ENCODE data around the gene RNF114. TPM values are rescaled to one million over a fixed set of nuclear protein-coding genes. Genes with fewer than 3 reads are reported as not detected.
"Not testable (repeated sequence)": the region's sequence is repeated elsewhere in the genome, so short reads cannot be mapped to it uniquely, and the experiment has no call there.

RNF114 gene
- total and polyA plus RNA-seq, 7 donors: 59.5 to 151 (median 121) TPM

GRCh38 chr20:49999329-49999728, 63.1 kb downstream of the RNF114 start:
- H3K27me3 ChIP-seq: no peaks in the 10 kb centered on the region
- no peak for DNase-seq
- H3K9me3 ChIP-seq: no peaks in the 10 kb centered on the region
- no peaks in the 10 kb centered on the region for H3K36me3 ChIP-seq
- 58 to 74% methylated on average over 7 of the region's 7 CpGs for WGBS, 2 donors
- no peaks in the 10 kb centered on the region for H3K4me1 ChIP-seq
- no peak for TF ChIP-seq EP300 (IDR thresholded peaks at IDR 0.05)
- TF ChIP-seq, protein P1, sequence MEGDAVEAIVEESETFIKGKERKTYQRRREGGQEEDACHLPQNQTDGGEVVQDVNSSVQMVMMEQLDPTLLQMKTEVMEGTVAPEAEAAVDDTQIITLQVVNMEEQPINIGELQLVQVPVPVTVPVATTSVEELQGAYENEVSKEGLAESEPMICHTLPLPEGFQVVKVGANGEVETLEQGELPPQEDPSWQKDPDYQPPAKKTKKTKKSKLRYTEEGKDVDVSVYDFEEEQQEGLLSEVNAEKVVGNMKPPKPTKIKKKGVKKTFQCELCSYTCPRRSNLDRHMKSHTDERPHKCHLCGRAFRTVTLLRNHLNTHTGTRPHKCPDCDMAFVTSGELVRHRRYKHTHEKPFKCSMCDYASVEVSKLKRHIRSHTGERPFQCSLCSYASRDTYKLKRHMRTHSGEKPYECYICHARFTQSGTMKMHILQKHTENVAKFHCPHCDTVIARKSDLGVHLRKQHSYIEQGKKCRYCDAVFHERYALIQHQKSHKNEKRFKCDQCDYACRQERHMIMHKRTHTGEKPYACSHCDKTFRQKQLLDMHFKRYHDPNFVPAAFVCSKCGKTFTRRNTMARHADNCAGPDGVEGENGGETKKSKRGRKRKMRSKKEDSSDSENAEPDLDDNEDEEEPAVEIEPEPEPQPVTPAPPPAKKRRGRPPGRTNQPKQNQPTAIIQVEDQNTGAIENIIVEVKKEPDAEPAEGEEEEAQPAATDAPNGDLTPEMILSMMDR (IDR thresholded peaks at IDR 0.05): no peak
- TF ChIP-seq POLR2AphosphoS5 (IDR thresholded peaks at IDR 0.05): no peak
- no peak for TF ChIP-seq POLR2A (IDR thresholded peaks at IDR 0.05)
- no peak overlapping the region for H3K4me3 ChIP-seq
- H3K27ac ChIP-seq: no peak overlapping the region
- intact Hi-C loops (cut with DNase I): no loop called here

- H3K9me3 ChIP-seq; H3K27me3 ChIP-seq; H3K27ac ChIP-seq; H3K4me3 ChIP-seq; H3K4me1 ChIP-seq; DNase-seq; intact Hi-C loops (cut with DNase I); H3K36me3 ChIP-seq: not testable (repeated sequence)
- 59 to 77% methylated on average over 14 of the region's 14 CpGs for whole genome bisulfite sequencing, 2 donors
Measured at GRCh38 chr20:50000548-50001222, 64.5 kb downstream of the RNF114 start.

DNA sequence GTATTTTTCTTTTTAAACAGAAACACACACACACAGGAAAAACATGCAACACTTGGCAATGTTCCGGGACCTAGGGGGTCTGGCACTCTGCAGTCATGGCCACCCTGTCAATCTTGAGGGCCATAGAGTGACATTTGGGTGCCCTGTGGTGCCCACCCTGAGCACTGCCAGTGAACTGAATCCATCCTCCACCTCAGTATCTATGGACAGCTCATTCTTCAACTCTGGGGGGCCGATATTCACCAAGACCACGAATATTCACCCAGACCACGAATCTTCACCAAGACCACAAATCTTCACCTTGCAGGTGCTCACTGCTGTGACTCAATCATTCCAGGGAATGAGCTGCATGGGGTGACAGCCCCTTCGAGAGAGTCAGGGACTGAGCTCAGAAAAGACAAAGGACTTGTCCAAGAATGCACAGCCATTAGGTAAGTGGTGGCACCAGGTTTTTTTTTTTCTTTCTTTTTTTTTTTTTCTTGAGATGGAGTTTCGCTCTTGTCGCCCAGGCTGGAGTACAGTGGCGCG, 65.7 kb downstream of the RNF114 start:
- TF ChIP-seq POLR2A (IDR thresholded peaks at IDR 0.05) (no peak), EP300 (IDR thresholded peaks at IDR 0.05) (no peak), POLR2AphosphoS5 (IDR thresholded peaks at IDR 0.05) (no peak)
- TF ChIP-seq, protein P1 (IDR thresholded peaks at IDR 0.05): no peak
- no peaks in the 10 kb centered on the region for H3K9me3 ChIP-seq
- H3K27ac ChIP-seq: no peak overlapping the region
- no peaks in the 10 kb centered on the region for H3K4me1 ChIP-seq
- H3K27me3 ChIP-seq: no peaks in the 10 kb centered on the region
- WGBS, 2 donors: 87 to 90% methylated on average over 9 of the region's 9 CpGs
- DNase-seq: no peak
- no peak overlapping the region for H3K4me3 ChIP-seq
- H3K36me3 ChIP-seq: no peaks in the 10 kb centered on the region
- intact Hi-C loops (cut with DNase I): no loop called here

DNA sequence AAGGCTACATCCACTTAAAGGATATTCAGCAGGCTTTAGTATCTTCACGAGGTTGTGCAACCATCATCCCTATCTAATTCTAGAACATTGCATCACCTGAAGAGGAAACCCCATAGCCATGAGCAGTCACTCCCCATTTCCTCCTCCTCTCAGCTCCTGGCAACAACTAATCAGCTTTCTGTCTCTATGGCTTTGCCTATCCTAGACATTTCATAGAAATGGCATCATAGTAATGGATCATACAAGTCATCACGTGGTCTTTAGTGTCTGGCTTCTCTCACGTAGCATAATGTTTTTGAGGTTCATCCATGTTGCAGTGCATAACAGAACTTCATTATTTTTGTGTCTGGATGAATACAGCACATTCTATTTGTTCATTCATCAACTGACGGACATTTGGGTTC, 67.1 kb downstream of the RNF114 start:
- intact Hi-C loops (cut with DNase I): no loop called here
- 65 to 75% methylated on average over 4 of the region's 4 CpGs for WGBS, 2 donors
- H3K4me3 ChIP-seq: no peak overlapping the region
- no peak for DNase-seq
- H3K4me1 ChIP-seq: no peaks in the 10 kb centered on the region
- no peaks in the 10 kb centered on the region for H3K36me3 ChIP-seq
- H3K27ac ChIP-seq: no peak overlapping the region
- H3K9me3 ChIP-seq: no peaks in the 10 kb centered on the region
- no peaks in the 10 kb centered on the region for H3K27me3 ChIP-seq
- TF ChIP-seq, protein P1 (IDR thresholded peaks at IDR 0.05): no peak
- TF ChIP-seq POLR2AphosphoS5 (IDR thresholded peaks at IDR 0.05): peak in 1 of 4 donors; percentile 46

Small RNA genes lying within 50 kb of the gene (small RNA-seq; reads per million reads assigned to genes)
- 0 reads per million in 3 donors for gene RF00017
- 0 reads per million in 3 donors for gene RF00019
- gene RNU6-147P: 0 reads per million in 3 donors

Other genes with a start within 250 kb of the RNF114 start
- gene B4GALT5, start 222.5 kb upstream of the RNF114 start, total RNA-seq: 10 to 100 TPM; 17.4 to 33.4 (median 21.5) TPM
- 10 to 100 TPM; 17.1 to 46.0 (median 17.4) TPM for gene B4GALT5, start 222.5 kb upstream of the RNF114 start, polyA plus RNA-seq
- 1 to 10 TPM; 4.9 to 8.7 (median 6.0) TPM for gene SLC9A8, start 123.6 kb upstream of the RNF114 start, total RNA-seq
- gene SLC9A8, start 123.6 kb upstream of the RNF114 start, polyA plus RNA-seq: 10 to 100 TPM in 1 of 3 donors, 1 to 10 TPM in 2; 1.8 to 14.7 (median 2.4) TPM
- gene SPATA2, start 20.9 kb upstream of the RNF114 start, total RNA-seq: 1 to 10 TPM; 2.1 to 4.7 (median 2.7) TPM
- gene SPATA2, start 20.9 kb upstream of the RNF114 start, polyA plus RNA-seq: 10 to 100 TPM; 10.7 to 12.5 (median 10.8) TPM
- 1 to 10 TPM; 1.1 to 2.6 (median 1.8) TPM for gene SNAI1, start 46.6 kb downstream of the RNF114 start, total RNA-seq
- gene SNAI1, start 46.6 kb downstream of the RNF114 start, polyA plus RNA-seq: 1 to 10 TPM in 1 of 3 donors, under 1 TPM in 2; 0.60 to 2.9 (median 0.69) TPM
- 100 to 1,000 TPM in 1 of 4 donors, 10 to 100 TPM in 3; 55.0 to 117 (median 65.6) TPM for gene UBE2V1, start 176.8 kb downstream of the RNF114 start, total RNA-seq
- gene UBE2V1, start 176.8 kb downstream of the RNF114 start, polyA plus RNA-seq: 10 to 100 TPM; 80.4 to 94.1 (median 91.3) TPM
- gene PEDS1, start 217.3 kb downstream of the RNF114 start, total RNA-seq: 10 to 100 TPM; 19.1 to 27.4 (median 22.6) TPM
- gene PEDS1, start 217.3 kb downstream of the RNF114 start, polyA plus RNA-seq: 10 to 100 TPM; 13.8 to 24.2 (median 14.3) TPM